Spinal cord (tissue), 10 donors: ENCODE results near the gene BAZ1B. TPM values are rescaled to one million over a fixed set of nuclear protein-coding genes. Genes with fewer than 3 reads are reported as not detected.
A peak's percentile ranks its signal among the peaks of the same experiment; 100 is the strongest.
"Not testable (repeated sequence)": the region's sequence is repeated elsewhere in the genome, so short reads cannot be mapped to it uniquely, and the experiment has no call there.

Source experiments
- DNase-seq, 6 donors: peaks; one replicate each; pipeline versions ENCODE4 v3.0.0 to v3.0.0-alpha.2; 2013 to 2015; ENCODE audit warnings: low spot score in 6 of 6, low read depth in 4 of 6
- H3K27ac ChIP-seq: one replicate; pipeline ENCODE4 v1.5.1; 2013; ENCODE audit warnings: low read depth, low read length, control low read depth
- H3K27me3 ChIP-seq: one replicate; pipeline ENCODE4 v1.6.1; 2013; ENCODE audit warnings: low read length; ENCODE audit not compliant: control insufficient read depth, insufficient read depth
- H3K36me3 ChIP-seq: one replicate; pipeline ENCODE4 v1.6.1; 2013; ENCODE audit warnings: low read length; ENCODE audit not compliant: control insufficient read depth, insufficient read depth
- H3K4me1 ChIP-seq: one replicate; pipeline ENCODE4 v1.6.1; 2013; ENCODE audit warnings: low read length; ENCODE audit not compliant: control insufficient read depth, insufficient read depth
- H3K4me3 ChIP-seq: one replicate; pipeline ENCODE4 v1.5.1; 2013; ENCODE audit warnings: low read depth, low read length, control low read depth
- H3K9me3 ChIP-seq: one replicate; pipeline ENCODE4 v1.6.1; 2013; ENCODE audit warnings: low read length; ENCODE audit not compliant: control insufficient read depth, insufficient read depth
- WGBS: methylation state at CpG from one replicate; pipeline ENCODE4 v1.1.5; 2013; ENCODE audit warnings: missing lambda C conversion rate; ENCODE audit not compliant: insufficient coverage; 5-methylcytosine and 5-hydroxymethylcytosine counted together
- polyA plus RNA-seq, 2 donors: library from polyadenylated mRNA; unstranded; fragments of 120-200 nt; gene quantifications; one replicate each; pipeline ENCODE4 v1.2.1, GENCODE V29; 2013; ENCODE audit not compliant: insufficient read length in 2 of 2
- total RNA-seq, 2 donors: library from RNA; depleted of rRNA in 1 of 2; stranded (reverse); fragments of 120-200 nt in 1 of 2; fragments of >200 nt in 1 of 2; gene quantifications; one replicate each; pipeline versions ENCODE4 v1.2.3 to v1.2.4, GENCODE V29; 2013 to 2014
- donor health status: healthy.

BAZ1B gene
- total and polyA plus RNA-seq, 4 donors, result 42.8 to 63.9 (median 50.1) TPM

DNA sequence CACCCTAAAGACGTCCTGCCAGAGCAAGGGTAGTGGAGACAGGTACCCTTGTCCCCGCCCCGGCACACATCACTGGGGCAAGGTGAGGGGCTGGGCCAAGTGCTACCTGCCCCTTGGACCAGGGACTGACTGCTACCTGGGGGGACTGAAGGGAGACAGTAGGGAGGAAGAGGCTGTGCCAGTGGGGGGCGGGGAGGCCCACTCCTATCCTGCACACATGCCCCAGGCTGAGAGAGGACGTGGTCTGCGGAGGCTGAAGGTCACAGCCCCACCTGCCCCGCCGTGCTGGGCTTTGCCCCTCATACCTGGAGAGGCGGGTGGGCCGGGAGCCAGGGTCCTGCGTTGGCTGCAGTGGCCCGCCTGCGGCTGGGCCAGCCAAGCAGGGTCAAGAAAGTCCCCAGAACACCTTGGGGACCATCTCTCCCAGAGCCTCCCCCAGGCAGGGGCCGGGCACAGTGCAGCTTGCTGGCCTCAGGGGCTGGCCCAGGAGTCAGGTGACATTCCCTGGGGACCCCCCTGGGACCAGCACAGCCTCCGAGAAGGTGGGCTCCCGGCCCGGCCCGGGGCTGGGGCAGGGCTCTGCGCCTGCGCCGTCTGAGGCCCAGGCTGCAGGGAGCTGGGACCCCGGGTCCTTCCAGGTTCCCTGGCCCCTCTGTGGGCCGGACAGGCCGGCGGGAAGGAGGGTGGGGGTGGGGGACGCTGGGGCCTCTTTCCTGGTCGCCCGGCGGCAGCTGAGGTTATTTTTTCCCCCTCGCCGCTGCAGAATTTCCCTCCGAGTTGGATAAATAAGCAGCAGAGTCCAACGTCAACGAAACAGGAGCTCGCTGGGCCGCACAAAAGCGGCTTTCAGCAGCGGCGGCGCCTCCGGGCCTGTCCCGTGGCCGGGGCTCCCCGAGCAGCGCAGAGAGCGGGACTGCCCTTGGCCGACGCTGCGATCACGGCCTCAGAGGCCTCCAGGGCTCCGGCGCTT lies 98.3 kb downstream of the BAZ1B start:
- no peaks in the 10 kb centered on the region for H3K9me3 ChIP-seq
- H3K27me3 ChIP-seq, result no peaks in the 10 kb centered on the region
- H3K4me1 ChIP-seq, result peaks cover 29% of the 10 kb centered on the region
- peak overlapping the region; percentile 88 for H3K27ac ChIP-seq
- DNase-seq, result peak in 2 of 6 donors; percentile 64 to 79
- peak overlapping the region; percentile 5 for H3K4me3 ChIP-seq
- no peaks in the 10 kb centered on the region for H3K36me3 ChIP-seq
- WGBS, result 20% methylated on average over 50 of the region's 52 CpGs

- not testable (repeated sequence) for H3K9me3 ChIP-seq
- peak overlapping the region; percentile 10 for H3K27ac ChIP-seq
Measured at GRCh38 chr7:73420610-73421009, 101.5 kb downstream of the BAZ1B start.

DNA sequence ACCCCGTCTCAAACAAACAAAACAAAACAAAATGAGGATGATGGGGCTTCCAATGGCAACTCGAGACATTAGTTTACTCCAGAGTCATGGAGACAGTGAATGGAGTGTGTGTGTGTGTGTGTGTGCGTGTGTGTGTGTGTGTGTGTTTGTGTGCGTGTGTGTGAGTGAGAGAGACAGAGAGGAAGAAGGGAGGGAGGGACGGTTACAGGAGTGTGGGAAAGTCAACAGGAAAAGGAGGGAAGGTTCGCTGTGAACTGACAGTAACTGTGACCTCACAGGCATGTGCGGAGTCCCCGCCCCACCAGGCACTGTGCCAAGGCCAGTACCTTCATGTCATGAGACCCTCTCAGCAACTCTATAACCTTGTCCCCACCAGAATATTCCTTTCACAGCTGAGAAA lies 102.1 kb downstream of the BAZ1B start:
- H3K9me3 ChIP-seq, H3K4me3 ChIP-seq, H3K27me3 ChIP-seq, H3K36me3 ChIP-seq: not testable (repeated sequence)
- WGBS, result 20% methylated on average over 3 of the region's 8 CpGs
- DNase-seq, result peak in 2 of 6 donors; percentile 52 to 54
- peaks cover 22% of the 10 kb centered on the region for H3K4me1 ChIP-seq
- H3K27ac ChIP-seq, result peak overlapping the region; percentile 10

More at GRCh38 chr7:73420610-73421009, 101.5 kb downstream of the BAZ1B start:
- peaks cover 24% of the 10 kb centered on the region for H3K4me1 ChIP-seq
- not testable (repeated sequence) for H3K4me3 ChIP-seq, DNase-seq, H3K27me3 ChIP-seq, H3K36me3 ChIP-seq
- WGBS, result no CpG with 5 or more reads among the region's 8 CpGs

GRCh38 chr7:73418113-73418703 lies 103.9 kb downstream of the BAZ1B start:
- no peak overlapping the region for H3K4me3 ChIP-seq
- WGBS, result 72% methylated on average over 4 of the region's 8 CpGs
- DNase-seq, result no peak

DNA sequence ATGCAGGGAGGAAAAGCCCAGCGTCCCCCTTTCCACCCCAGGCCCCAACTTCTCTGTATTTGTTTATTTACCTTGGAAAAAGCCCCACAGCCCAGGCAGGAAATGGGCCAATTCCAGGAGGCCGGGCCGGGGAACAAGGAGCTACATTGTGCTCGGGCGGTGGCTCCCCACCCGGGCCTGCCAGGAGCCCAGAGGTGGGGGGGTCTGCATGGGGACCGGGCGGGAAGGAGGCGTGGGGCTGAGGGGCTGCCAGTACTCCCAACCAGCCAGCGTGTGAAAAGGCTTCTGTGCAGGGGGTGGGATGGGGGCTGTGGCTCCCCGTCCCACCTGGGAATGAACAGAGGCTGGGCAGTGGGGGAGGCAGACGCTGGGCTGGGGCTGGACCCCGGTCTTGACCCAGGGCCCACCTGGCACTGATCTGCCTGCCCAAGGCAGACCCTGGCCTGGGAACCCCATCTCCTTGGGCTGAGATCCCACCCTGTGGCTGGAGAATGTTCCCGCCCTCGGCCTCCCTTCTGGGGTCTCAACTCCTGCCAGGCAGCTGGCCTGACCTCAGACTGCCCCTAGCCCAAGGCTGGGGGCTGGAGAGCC lies 111.5 kb downstream of the BAZ1B start:
- not testable (repeated sequence) for H3K4me3 ChIP-seq, H3K27me3 ChIP-seq, H3K36me3 ChIP-seq, H3K9me3 ChIP-seq
- H3K27ac ChIP-seq, result peak overlapping the region; percentile 81
- peaks cover 16% of the 10 kb centered on the region for H3K4me1 ChIP-seq
- DNase-seq, result peak in 3 of 6 donors; percentile 60 to 85 (median 84)
- WGBS, result 7% methylated on average over 14 of the region's 15 CpGs

More at GRCh38 chr7:73418113-73418703, 103.9 kb downstream of the BAZ1B start:
- Histone ChIP-seq H3K27me3 (no peaks in the 10 kb centered on the region), H3K27ac (no peak overlapping the region), H3K36me3 (no peaks in the 10 kb centered on the region), H3K9me3 (no peaks in the 10 kb centered on the region), H3K4me1 (peaks cover 4% of the 10 kb centered on the region)

DNA sequence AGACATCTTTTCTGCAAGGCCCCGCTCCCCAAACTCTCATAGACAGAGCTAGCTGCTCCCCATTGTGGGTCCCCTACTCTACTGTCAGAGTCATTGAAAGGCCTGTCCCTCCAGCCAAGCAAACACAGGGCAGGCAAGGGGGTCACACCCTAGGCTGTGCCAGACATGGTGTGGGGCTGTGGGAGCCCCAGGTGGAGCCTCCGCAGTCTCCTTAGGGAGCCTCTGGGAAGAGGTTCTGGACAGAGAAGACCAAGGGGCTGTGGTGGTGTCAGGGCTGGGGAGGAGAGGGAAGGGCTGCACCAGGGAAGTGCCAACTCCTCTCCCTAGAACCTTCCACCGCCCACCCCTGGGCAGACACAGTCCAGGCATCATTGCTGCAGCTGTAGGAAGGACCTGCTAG lies 117.2 kb downstream of the BAZ1B start:
- H3K27me3 ChIP-seq, H3K9me3 ChIP-seq, H3K4me1 ChIP-seq, H3K27ac ChIP-seq, DNase-seq, H3K4me3 ChIP-seq, H3K36me3 ChIP-seq: not testable (repeated sequence)
- WGBS, result 94% methylated on average over 2 of the region's 3 CpGs

- 24% methylated on average over 16 of the region's 19 CpGs for WGBS
- peak in 5 of 6 donors; percentile 48 to 95 (median 71) for DNase-seq
- H3K4me3 ChIP-seq, H3K36me3 ChIP-seq, H3K9me3 ChIP-seq, H3K27ac ChIP-seq, H3K27me3 ChIP-seq: not testable (repeated sequence)
- H3K4me1 ChIP-seq, result peaks cover 18% of the 10 kb centered on the region
Measured at GRCh38 chr7:73399185-73400050, 122.7 kb downstream of the BAZ1B start.

DNA sequence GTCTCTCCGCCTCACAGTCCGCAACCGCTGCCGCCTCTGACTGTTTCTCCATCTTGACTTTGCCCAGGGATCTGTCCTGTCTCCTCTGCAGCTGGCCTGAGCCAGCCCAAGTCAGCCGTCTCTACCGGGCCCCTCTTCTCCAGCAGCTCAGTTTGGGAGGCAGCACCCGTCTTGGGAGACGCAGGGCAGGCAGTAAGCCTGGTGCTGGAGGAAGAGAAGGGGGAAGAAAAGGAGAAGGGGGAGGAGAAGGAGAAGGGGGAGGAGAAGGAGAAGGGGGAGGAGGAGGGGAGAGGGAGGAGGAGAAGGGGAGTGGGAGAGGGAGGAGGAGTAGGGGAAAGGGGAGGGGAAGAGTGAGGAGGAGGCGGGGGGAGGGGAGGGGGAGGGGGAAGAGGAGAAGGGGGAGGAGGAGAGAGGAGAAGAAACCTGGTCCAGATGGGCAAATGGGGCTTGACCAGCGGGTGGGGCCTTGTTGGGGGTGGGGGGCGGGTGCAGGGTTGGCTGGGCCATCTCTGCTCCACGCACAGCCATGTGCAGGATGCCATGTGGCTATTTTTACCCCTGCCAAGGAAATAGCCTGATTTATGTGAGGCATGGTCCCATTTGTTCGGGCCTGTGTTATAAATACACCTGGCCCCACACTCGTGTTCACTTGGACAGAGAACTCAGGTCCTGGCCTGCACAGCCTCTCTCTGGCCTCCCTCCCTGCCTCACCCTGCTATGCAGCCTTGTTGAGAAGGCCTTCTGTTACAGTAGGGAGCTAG lies 124.4 kb downstream of the BAZ1B start:
- peak overlapping the region; percentile 47 for H3K27ac ChIP-seq
- no peaks in the 10 kb centered on the region for H3K36me3 ChIP-seq
- WGBS, result 8% methylated on average over 13 of the region's 14 CpGs
- peak in 5 of 6 donors; percentile 36 to 92 (median 56) for DNase-seq
- H3K4me1 ChIP-seq, result peaks cover 18% of the 10 kb centered on the region
- peak overlapping the region; percentile 53 for H3K4me3 ChIP-seq
- H3K9me3 ChIP-seq, result no peaks in the 10 kb centered on the region
- H3K27me3 ChIP-seq, result no peaks in the 10 kb centered on the region
